ENCODE measurements around the gene CEP41.
"Not testable (repeated sequence)": the region's sequence is repeated elsewhere in the genome, so short reads cannot be mapped to it uniquely, and the experiment has no call there.

Gene CEP41

GRCh38 chr7:130463553-130464434 is 23.0 kb upstream of the CEP41 start:
- no peak for DNase-seq (ENCODE audit: low spot score)

DNA sequence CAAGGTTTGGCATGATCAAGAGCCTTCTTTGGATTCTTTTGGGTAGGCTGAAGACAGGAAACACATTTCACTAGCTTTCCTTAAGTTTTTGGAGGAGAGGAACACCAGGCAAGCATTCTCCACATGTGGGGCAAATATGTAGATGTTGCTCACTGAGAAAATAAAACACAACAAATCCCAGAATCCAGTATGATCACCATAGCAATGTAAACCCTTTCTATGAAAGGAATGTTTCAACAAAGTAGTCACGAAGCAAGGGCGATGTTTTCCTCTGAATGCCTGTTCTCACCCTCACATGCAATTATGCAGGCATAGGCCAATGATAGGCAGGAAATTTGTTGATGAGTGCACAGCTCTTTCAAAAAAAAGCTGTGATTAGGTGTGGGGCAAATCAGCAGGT is 20.5 kb upstream of the CEP41 start:
- no peak for DNase-seq (ENCODE audit: low spot score)

GRCh38 chr7:130458257-130458656 is 17.4 kb upstream of the CEP41 start:
- DNase-seq (ENCODE audit: low spot score) = no peak

DNA sequence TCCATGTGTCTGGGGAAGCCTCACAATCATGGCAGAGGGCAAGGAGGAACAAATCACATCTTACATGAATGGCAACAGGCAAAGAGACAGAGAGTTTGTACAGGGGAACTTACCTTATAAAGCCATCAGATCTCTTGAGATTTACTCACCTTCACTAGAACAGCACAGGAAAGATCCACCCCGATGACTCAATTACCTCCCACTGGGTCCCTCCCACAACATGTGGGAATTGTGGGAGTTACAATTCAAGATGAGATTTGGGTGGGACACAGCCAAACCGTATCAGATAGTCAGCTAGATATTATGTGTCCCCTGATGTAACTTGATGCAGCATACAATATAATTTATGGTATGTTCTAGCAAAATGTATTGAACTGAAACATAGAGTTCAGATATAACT is 14.1 kb upstream of the CEP41 start:
- DNase-seq (ENCODE audit: low spot score) = no peak

DNA sequence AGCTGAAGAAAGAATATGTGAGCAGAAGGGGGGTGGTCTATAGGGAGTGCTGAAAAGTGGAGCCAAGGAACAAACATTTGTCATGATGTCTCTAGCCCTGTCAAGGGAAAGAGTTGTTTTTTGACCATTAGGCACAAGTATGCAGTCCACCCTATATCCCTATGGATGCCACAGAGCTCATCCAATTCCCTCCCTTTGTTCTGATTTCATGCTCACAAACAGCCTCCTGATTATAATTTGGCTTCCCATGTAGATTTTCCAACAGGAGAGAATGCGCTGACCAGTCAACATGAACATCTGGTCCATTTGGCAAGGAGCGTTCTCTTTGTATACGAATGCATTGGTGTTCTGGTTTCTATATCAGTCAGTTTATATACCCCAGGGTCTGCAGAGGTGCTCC is 12.1 kb upstream of the CEP41 start:
- DNase-seq (ENCODE audit: low spot score) = no peak

DNA sequence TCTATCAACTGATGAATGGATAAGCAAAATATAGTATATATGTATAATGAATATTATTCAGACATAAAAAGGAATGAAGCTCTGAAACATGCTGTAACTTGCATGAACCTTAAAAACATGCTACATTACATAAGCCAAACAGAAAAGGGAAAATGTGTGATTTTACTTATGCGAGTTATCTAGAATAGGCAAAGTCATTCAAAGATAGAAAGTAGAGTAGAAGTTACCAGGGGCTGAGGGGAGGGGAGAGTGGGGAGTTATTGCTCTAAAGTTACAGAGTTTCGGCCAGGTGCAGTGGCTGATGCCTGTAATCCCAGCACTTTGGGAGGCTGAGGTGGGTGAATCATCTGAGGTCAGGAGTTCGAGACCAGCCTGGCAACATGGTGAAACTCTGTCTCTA is 10.5 kb upstream of the CEP41 start:
- DNase-seq (ENCODE audit: low spot score) = not testable (repeated sequence)

GRCh38 chr7:130446259-130446658 is 5.4 kb upstream of the CEP41 start:
- no peak for DNase-seq (ENCODE audit: low spot score)

GRCh38 chr7:130444751-130445407 is 4.1 kb upstream of the CEP41 start:
- no peak for DNase-seq (ENCODE audit: low spot score)

DNA sequence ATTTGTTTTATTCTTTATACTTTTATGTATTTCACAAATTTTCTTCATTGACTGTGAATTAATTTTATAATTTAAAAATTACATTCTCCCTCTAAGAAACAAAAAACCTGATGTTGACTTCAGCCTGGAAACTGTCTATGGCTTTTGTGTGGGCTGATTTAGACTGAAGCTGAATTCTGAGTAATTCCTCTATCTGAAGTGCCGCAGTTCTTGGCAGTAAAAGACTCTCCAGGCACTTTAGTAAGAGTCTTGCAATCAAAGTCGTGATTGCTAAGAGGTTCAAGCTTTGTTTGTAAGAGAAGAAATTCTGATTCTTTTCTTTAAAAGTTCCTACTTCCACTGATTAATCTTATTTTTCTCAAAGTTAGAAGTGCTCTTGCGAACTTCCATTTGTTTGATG is 3.4 kb upstream of the CEP41 start:
- no peak for DNase-seq (ENCODE audit: low spot score)

DNA sequence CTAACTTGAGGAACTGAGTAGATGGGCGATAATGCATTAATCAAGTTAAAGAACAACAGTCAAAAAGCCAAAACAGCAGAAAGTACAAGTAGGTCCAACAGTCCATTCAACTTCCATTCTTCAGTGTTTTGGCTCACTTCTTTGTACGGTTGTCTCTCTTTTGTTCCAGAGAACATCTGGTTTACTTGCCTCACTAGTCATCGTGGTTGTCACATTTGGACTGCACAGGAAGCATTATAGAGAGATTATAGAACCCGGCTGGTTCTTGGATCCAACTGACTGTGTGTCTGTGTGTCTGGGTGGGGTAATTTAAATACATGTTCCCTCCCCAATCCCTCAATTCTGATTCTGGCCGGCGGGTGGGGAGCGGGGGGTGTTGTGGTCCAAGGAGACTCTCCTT is 1.8 kb upstream of the CEP41 start:
- DNase-seq (ENCODE audit: low spot score) = no peak

DNA sequence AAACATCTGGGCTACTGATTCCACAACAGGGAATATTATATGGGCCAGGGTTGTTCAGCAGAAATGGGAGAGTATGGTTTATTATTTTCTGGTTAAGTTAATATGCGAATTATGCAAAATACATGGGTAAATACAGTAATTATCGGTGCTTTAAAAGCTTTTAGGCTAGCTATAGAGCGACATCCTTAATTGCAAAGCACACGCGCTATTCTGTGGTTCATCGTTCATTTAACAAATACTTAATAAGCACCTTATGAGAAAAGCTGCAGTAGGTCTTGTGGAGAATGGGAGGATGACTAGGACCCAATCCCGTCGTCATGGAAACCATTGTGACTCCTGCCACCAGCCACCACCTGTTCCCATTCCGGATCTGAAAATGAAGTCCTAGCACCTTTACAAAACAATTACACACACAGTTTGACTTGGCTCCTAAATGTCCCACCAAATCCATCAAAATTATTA is 623 bp upstream of the CEP41 start:
- DNase-seq (ENCODE audit: low spot score) = peak; percentile 38

GRCh38 chr7:130436253-130436652 is 4.6 kb downstream of the CEP41 start:
- no peak for DNase-seq (ENCODE audit: low spot score)

DNA sequence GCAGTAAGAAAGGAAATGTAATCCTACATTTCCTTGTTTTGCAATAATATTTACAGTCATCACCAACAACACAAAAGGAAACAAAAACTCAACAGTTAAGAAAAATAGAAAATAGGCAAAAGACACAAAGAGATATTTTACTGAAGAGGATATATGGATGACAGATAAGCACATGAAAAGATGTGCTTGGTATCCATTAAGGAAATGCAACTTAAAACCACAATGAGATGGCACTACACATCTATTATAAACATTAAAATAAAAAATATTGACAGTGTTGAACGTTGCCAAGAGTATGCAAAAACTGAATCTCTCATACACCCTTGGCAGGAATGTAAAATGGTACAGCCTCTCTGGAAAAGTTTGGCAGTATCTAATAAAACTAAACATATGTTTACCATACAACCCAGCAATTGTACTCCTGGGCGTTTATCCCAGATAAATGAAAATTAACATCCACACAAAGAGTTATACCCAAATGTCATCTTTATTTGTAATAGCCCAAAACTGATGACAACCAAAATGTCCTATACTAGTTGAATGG is 5.4 kb downstream of the CEP41 start:
- no peak for DNase-seq (ENCODE audit: low spot score)

GRCh38 chr7:130433301-130433700 is 7.5 kb downstream of the CEP41 start:
- no peak for DNase-seq (ENCODE audit: low spot score)

DNA sequence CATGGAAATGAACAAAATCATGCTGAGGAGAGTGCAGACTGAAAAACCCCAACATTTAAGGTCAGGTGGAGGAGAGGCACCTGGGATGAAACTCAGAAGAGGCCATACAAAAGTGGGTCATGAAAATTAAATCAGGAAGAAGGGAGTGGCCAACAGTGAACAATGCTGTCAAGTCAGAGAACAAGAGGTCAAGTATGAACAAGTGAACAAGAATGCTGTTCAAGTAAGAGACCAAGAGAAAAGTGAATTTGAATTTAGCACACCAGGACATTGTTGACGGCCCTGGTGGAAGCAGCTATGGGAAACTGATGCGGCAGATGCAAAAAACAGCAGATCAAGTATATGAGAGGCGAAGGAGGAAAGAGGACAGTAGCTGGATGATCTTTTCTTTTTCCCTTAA is 7.9 kb downstream of the CEP41 start:
- no peak for DNase-seq (ENCODE audit: low spot score)

GRCh38 chr7:130430841-130431666 is 9.8 kb downstream of the CEP41 start:
- no peak for DNase-seq (ENCODE audit: low spot score)

DNA sequence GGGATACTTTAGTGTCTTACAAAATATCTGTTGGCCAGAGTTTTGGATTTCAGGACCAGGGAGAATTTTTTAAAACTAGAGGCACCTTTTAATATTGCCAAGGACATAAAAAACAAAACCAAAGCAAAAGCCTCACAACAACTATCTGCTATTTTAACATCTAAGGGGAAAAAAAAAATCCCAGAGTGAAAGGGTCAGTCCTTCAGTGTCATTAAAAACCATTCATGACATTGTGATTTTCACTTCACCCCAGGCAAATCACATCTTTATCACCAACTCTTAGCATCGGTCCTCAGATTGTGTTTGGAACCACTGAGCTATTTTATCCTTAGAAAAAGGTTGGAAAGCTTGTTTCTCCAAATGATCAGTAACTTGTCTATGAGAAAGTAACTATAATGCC is 10.7 kb downstream of the CEP41 start:
- DNase-seq (ENCODE audit: low spot score) = no peak

GRCh38 chr7:130429019-130429418 is 11.8 kb downstream of the CEP41 start:
- DNase-seq (ENCODE audit: low spot score) = no peak

- no peak for DNase-seq (ENCODE audit: low spot score)
Measured at GRCh38 chr7:130426564-130426963, 14.3 kb downstream of the CEP41 start.

DNA sequence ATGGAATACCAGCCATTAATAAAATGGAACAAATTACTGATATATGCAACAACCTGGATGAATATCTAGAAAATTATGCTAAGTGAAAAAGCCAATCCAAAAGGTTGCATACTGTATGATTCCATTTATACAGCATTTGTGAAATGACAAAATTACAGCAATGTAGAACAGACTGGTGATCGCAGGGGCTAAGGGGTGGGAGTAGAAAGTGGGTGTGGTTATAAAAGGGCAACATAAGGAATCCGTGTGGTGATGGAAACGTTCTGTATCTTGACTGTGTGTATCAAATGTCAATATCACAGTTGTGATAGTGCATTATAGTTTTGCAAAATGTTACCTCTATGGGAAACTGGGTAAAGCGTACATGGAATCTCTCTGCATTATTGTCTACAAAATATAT is 15.0 kb downstream of the CEP41 start:
- no peak for DNase-seq (ENCODE audit: low spot score)

DNA sequence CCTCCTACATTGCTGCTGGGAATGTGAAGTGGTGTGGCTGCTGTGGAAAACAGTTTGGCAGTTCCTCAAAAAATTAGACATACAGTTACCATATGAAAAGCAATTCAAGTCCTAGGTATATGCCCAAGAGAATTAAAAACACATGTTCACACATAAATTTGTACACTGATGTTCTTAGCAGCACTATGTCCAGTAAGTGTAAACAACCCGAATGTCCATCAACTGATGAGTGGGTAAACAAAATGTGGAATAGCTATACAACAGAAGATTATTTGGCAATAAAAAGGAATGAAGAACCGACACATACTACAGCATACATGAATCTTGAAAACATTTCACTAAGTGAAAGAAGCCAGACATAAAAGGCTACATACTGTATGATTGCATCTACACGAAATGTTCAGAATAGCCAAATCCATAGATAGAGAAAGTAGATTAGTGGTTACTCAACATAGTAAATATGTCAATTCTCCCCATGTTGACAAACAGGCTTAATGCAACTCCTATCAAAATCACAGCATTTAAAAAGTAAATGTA is 17.2 kb downstream of the CEP41 start:
- no peak for DNase-seq (ENCODE audit: low spot score)

GRCh38 chr7:130421684-130422083 is 19.1 kb downstream of the CEP41 start:
- DNase-seq (ENCODE audit: low spot score) = no peak
